SH-SY5Y (cell line): Measurements from ENCODE around the gene ATG7.

Source experiments
- GATA2 ChIP-seq: IDR thresholded peaks from 2 replicates; pipeline ENCODE4 v1.6.1; 2011; ENCODE audit warnings: mild to moderate bottlenecking, low read depth, low read length
- GATA3 ChIP-seq: IDR thresholded peaks from 2 replicates; pipeline ENCODE4 v1.6.1; 2011; ENCODE audit warnings: low read depth, mild to moderate bottlenecking, low read length, moderate library complexity

The ATG7 gene

DNA sequence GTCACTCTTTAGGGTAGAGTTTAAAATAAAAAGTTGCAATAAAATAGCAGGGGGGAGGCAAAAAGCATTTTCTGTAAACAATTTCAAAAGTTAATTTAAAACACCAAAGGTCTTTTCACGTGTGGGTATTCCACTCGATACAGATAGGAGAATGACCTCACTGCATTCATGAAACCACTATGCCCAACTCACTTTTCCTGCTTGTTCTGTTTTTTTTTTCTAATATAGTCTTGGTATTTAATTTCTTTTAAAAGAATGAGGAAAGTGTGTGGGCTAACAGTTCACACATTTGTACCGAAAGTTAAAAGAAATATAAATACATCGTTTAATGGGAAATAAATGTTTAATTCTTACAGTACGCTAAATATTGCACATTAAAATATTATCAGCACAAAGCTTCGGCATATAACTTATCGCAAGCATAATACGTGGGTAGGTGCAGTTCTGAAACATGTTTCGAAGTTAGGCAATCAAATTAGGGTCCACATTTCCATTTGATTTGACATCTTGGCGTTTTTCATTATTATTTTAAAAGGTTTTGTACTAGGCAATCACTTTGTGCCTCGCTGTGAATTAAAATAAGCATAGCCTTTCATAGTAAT, 330.1 kb downstream of the ATG7 start:
- TF ChIP-seq GATA3: no peak
- no peak for TF ChIP-seq GATA2

DNA sequence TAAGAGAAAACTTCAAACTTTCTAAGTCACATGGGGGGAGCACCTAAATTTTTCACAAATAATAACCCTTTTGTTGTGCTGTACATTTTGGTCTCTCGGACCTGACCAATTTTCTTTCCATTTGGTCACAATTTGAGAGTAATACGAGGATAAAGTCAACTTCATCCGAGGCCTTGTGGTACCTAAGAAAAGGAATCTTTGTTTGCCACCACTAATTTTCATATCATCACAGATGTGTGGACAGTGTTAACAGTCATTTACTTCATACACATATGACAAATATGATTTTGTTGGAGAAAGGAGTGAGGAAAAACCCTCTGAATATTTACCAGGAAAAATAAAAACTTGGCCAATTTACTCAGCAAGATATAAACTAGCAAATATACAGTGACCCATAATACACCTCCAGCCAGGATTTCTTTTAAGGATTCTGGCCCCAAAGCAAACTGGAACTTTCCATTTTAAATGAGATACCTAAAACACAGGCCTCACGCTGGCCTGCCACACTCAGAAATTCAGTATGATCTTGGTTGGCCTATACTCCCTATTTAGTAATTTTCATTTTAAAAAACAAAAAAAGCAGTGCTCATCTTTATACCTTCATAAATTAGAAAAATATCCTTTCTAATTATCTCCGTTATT, 330.8 kb downstream of the ATG7 start:
- TF ChIP-seq GATA3 (no peak), GATA2 (no peak)

DNA sequence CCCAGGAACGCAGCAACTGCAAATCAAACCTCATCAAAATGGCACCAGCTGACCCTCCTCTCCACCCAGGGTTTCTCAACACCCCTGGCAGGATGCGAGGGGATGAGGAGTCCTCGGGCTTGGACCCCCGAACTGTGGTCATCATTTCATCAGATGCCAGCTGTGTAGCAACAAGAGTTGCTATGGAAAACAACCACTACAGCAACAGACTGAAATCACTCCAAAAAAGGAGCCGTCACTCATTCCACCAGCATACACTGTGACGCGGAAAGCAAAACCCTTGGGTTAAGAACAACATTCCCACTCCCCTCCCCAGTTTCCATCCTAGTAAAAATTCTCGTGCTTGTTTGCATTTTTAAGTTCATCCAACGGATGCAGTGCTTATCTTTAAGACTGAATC, 331.4 kb downstream of the ATG7 start:
- no peak for TF ChIP-seq GATA3
- TF ChIP-seq GATA2: no peak

DNA sequence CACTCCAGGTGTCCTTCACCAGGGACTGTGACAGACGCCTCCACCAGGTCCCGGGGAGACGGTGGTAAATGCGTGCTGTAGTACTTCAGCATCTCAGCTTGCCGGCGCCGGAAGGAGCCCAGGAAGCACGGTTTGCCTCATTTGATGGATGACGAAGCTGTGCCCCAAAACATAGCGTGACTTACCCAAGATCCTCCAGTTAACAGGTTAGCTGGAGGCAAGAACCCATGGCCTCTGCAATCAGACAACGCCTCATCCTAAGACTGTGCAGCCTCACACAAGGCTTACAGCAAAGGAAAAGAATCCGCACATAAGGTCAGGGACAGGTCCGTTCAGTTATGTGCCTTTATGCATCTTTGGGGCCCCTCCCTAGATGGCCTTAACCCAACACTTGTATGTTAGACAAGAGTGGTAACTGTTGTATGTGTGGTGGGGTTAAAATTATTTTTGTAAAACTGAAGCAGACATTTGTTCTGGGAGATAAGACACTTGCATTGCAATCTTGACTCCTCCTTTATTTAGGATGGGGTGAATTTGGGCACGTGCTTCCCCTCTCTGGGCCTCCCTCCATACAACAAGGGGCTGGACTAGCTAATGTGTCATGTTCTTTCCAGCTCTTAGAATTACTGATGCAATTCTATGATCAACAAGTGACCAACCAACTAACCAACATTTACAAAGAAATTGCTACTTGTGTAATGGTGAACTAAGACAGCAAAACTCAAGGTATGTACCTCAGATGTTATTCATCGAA, 332.1 kb downstream of the ATG7 start:
- no peak for TF ChIP-seq GATA3
- TF ChIP-seq GATA2: no peak

DNA sequence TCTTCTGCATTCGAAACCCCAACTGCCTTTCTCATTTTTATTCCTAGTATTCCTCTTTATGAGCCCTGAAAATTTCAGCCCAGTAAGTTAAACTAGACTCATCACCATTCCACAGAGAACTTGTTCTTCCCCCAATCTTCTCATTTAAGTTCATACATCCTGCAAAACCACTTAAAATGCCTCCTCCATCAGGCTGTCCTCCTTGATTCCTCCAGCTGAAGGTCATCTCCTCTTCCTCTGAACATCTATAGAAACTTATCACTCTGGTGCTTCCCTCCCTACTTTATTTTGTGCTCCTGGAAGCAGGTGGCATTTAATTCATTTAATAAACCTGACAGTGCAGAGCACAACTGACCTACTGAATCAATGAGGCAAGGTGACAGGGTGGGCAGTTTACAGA, 333.2 kb downstream of the ATG7 start:
- TF ChIP-seq GATA3 (no peak), GATA2 (no peak)

DNA sequence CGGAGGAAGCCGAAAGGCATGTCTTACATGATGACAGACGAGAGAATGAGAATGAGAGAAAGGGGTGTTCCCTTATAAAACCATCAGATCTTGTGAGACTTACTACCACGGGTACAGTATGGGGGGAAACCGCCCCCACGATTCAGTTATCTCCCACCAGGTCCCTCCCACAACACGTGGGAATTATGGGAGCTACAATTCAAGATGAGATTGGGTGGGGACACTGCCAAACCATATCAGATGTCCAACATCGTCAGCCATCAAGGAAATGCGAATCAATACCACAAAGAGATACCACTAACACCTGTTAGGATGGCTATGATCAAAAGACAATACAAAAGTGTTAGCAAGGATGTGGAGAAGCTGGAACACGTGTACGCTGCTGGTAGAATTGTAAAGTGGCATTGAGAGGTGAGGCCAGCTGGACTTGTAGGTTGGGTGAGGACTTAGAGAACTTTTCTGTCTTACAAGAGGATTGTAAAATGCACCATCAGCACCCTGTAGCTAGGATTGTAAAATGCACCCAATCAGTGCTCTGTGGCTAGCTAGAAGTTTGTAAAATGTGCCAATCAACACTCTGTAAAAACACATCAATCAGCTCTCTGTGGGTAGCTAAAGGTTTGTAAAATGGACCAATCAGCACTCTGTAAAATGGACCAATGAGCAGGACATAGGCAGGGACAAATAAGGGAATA, 334.0 kb downstream of the ATG7 start:
- no peak for TF ChIP-seq GATA2
- TF ChIP-seq GATA3: no peak

DNA sequence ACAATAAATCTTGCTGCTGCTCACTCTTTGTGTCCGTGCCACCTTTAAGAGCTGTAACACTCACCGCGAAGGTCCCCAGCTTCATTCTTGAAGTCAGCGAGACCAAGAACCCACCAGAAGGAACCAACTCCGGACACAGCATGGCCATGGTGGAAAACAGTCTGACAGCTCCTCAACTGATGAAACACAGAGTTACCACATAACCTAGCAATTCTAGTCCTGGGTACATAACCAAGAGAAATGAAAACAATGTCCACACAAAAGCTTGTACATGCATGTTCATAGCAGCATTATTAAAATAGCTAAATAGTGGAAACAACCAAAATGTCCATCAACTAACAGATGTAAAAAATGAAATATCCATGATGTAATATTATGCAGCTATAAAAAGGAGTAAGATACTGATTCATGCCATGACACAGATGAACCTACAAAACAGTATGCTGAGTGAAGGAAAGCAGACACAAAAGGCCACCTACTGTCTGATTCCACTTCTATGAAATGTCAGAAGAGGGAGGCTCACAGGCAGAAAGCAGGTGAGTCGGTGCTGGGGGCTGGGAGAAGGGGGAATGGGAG, 334.8 kb downstream of the ATG7 start:
- TF ChIP-seq GATA3: no peak
- TF ChIP-seq GATA2: no peak
